Posterior vena cava (tissue), 2 donors: ENCODE data around the gene VSTM2B. TPM values are rescaled to one million over a fixed set of nuclear protein-coding genes. Genes with fewer than 3 reads are reported as not detected.

ENCODE experiments used
- DNase-seq: peaks from one replicate; pipeline ENCODE4 v3.0.0-alpha.2; 2020; ENCODE audit warnings: low spot score
- intact Hi-C, 2 donors: fragments of 100-400 bp; cut with DNase I; formaldehyde crosslinking; loops; one replicate each; pipeline versions ENCODE4 v1.14.1 to v1.14.2; 2022 to 2023
- total RNA-seq, 2 donors: library from RNA; stranded (reverse); fragmentation: NEBNext Ultra II Directional; extraction: Animal tissue kit (Norgen Biotek cat#: 25700); gene quantifications; one replicate each; pipeline ENCODE4 v1.2.1, GENCODE V29; 2021
- donor health status: DM: yes; HTN: yes; CAD: no.
- donor health status: DM: yes; HTN: yes; CAD: no.

Gene VSTM2B
- total RNA-seq, 2 donors from 2014 or later = not detected

- intact Hi-C loops = no loop called here
- DNase-seq = no peak
Measured at GRCh38 chr19:29576761-29577648, 51.2 kb downstream of the VSTM2B start.

- intact Hi-C loops = no loop called here
- DNase-seq = no peak
Measured at GRCh38 chr19:29577649-29577963, 51.8 kb downstream of the VSTM2B start.

- intact Hi-C loops = no loop called here
- no peak for DNase-seq
Measured at GRCh38 chr19:29578349-29578748, 52.6 kb downstream of the VSTM2B start.

GRCh38 chr19:29579308-29579910, 53.6 kb downstream of the VSTM2B start:
- intact Hi-C loops = no loop called here
- DNase-seq = no peak

- DNase-seq = no peak
- intact Hi-C loops = no loop called here
Measured at GRCh38 chr19:29581398-29581797, 55.6 kb downstream of the VSTM2B start.

- DNase-seq = no peak
Measured at GRCh38 chr19:29583196-29583999, 57.6 kb downstream of the VSTM2B start.

GRCh38 chr19:29586401-29586800, 60.6 kb downstream of the VSTM2B start:
- intact Hi-C loops = loop anchor here in 1 of 2 donors (5.0 kb wide), 1 partner anchor 1696 kb away; no protein-coding TSS in a partner anchor
- no peak for DNase-seq

More at GRCh38 chr19:29583196-29583999, 57.6 kb downstream of the VSTM2B start:
- intact Hi-C loops = no loop called here

GRCh38 chr19:29587059-29587458, 61.3 kb downstream of the VSTM2B start:
- no peak for DNase-seq
- intact Hi-C loops = loop anchor here in 1 of 2 donors (5.0 kb wide), 1 partner anchor 1695 kb away; no protein-coding TSS in a partner anchor

- DNase-seq = no peak
- intact Hi-C loops = loop anchor here in 1 of 2 donors (5.0 kb wide), 1 partner anchor 1695 kb away; no protein-coding TSS in a partner anchor
Measured at GRCh38 chr19:29587518-29587986, 61.8 kb downstream of the VSTM2B start.

GRCh38 chr19:29588095-29588494, 62.3 kb downstream of the VSTM2B start:
- intact Hi-C loops = loop anchor here in 1 of 2 donors (5.0 kb wide), 1 partner anchor 1694 kb away; no protein-coding TSS in a partner anchor
- no peak for DNase-seq

GRCh38 chr19:29590278-29590677, 64.5 kb downstream of the VSTM2B start:
- no peak for DNase-seq
- intact Hi-C loops = no loop called here

- intact Hi-C loops = no loop called here
- DNase-seq = no peak
Measured at GRCh38 chr19:29591670-29592069, 65.9 kb downstream of the VSTM2B start.

- intact Hi-C loops = no loop called here
- no peak for DNase-seq
Measured at GRCh38 chr19:29593869-29594268, 68.1 kb downstream of the VSTM2B start.

GRCh38 chr19:29596080-29596727, 70.4 kb downstream of the VSTM2B start:
- intact Hi-C loops = no loop called here
- DNase-seq = no peak

- intact Hi-C loops = no loop called here
- no peak for DNase-seq
Measured at GRCh38 chr19:29596885-29597525, 71.2 kb downstream of the VSTM2B start.

GRCh38 chr19:29598036-29598435, 72.2 kb downstream of the VSTM2B start:
- DNase-seq = no peak
- intact Hi-C loops = no loop called here

- no peak for DNase-seq
- intact Hi-C loops = no loop called here
Measured at GRCh38 chr19:29598496-29598895, 72.7 kb downstream of the VSTM2B start.

GRCh38 chr19:29603308-29603707, 77.5 kb downstream of the VSTM2B start:
- intact Hi-C loops = no loop called here
- no peak for DNase-seq
